ENCODE data around the gene STMN3. TPM values are rescaled to one million over a fixed set of nuclear protein-coding genes. Genes with fewer than 3 reads are reported as not detected.
"Not testable (repeated sequence)": the region's sequence is repeated elsewhere in the genome, so short reads cannot be mapped to it uniquely, and the experiment has no call there.

Gene STMN3
- total RNA-seq, 1 experiment from 2014 or later, result 15.8 TPM

DNA sequence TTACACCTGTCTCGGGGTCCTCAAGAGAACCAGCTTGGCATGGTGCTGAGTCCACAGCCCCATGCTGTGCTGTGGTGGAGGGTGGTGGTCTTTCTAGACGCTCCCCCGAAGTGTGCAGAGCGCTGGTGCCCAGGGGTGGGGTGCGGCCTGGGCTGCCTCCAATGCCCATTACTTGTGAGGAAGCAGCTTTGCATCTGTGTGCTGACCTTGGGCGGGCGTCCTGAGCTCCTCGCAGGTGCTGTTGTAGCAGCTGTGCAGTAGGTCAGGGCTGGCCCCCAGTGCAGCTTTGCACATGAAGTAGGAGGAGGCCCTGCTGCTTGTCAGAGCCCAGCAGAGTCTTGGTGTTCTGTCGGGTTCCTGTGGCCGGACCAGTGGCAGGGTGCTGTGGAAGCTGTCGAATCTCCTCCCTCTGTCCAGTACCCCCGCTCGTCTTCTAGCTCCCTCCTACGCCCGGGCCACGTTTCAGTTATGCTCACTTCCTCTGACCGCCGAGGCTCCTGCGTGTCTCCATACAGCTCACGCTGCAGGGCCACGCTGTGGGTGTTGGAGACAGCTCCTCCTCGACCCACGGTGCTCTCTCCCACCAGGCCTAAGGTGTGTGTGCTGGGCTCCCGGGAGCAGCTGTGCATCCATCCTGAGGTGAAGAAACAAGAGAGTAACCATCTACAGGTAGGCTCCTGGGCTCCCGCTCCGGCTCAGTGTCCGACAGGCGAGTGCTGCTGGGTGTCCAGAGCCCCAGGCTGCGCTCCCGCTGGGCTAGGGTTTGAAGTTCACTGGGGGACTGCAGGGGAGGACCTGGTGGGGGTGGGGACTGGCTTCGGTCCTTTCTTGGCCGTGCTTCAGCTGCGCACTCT is 9.0 kb upstream of the STMN3 start:
- Histone ChIP-seq H3F3A (ENCODE audit: low read length, unreplicated experiment) (no peaks in the 10 kb centered on the region), H3K4me2 (ENCODE audit: low read length) (no peak overlapping the region), H3K79me2 (ENCODE audit: low read length) (peaks cover 25% of the 10 kb centered on the region), H3K4me1 (ENCODE audit: insufficient read depth, low read length) (peaks cover 9% of the 10 kb centered on the region; the same call in 1 of the 2 replicates), H3K9me2 (replicated peaks; ENCODE audit: low read length) (no peaks in the 10 kb centered on the region), H3K9me3 (ENCODE audit: low read length) (no peaks in the 10 kb centered on the region), H3K36me3 (ENCODE audit: low read depth, low read length) (peaks cover 44% of the 10 kb centered on the region), H3K27ac (ENCODE audit: low read length) (no peak overlapping the region), H3K27me3 (ENCODE audit: low read length) (no peaks in the 10 kb centered on the region), H4K20me1 (ENCODE audit: low read length) (no peaks in the 10 kb centered on the region), H3K9ac (ENCODE audit: low read length) (no peak overlapping the region), H3K4me3 (ENCODE audit: low read length) (no peak overlapping the region), H2AFZ (ENCODE audit: low read length) (no peak overlapping the region)
- CTCF ChIA-PET, result no interaction called here
- intact Hi-C loops (cut with micrococcal nuclease), result no loop called here
- POLR2A ChIA-PET (ENCODE audit: unreplicated experiment), result no interaction called here
- TF ChIP-seq EZH2phosphoT487 (IDR thresholded peaks at IDR 0.05; ENCODE audit: borderline replicate concordance, low read length), result no peak
- TF ChIP-seq, protein P1, sequence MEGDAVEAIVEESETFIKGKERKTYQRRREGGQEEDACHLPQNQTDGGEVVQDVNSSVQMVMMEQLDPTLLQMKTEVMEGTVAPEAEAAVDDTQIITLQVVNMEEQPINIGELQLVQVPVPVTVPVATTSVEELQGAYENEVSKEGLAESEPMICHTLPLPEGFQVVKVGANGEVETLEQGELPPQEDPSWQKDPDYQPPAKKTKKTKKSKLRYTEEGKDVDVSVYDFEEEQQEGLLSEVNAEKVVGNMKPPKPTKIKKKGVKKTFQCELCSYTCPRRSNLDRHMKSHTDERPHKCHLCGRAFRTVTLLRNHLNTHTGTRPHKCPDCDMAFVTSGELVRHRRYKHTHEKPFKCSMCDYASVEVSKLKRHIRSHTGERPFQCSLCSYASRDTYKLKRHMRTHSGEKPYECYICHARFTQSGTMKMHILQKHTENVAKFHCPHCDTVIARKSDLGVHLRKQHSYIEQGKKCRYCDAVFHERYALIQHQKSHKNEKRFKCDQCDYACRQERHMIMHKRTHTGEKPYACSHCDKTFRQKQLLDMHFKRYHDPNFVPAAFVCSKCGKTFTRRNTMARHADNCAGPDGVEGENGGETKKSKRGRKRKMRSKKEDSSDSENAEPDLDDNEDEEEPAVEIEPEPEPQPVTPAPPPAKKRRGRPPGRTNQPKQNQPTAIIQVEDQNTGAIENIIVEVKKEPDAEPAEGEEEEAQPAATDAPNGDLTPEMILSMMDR (conservative IDR thresholded peaks at IDR 0.05; ENCODE audit: low read depth, low read length), result no peak
- TF ChIP-seq EZH2 (IDR thresholded peaks at IDR 0.05; ENCODE audit: low read length, unreplicated experiment), result no peak
- DNase-seq, result no peak
- ATAC-seq, result no peak
- no TSS peak for BruUV-seq (replicated peaks)

DNA sequence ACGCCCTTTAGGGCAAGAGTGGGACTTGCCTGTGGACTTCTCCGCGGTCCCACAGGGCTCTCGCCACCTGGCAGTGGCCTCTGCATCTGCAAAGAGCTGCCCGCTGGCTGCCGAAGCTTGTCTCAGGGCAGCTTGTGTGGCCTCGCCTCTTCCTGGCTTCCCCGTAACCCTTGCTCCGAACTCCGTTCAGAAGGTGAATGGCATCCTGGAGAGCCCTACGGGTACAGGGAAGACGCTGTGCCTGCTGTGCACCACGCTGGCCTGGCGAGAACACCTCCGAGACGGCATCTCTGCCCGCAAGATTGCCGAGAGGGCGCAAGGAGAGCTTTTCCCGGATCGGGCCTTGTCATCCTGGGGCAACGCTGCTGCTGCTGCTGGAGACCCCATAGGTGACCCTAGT is 7.9 kb upstream of the STMN3 start:
- Histone ChIP-seq H3K27me3 (ENCODE audit: low read length) (no peaks in the 10 kb centered on the region), H3K36me3 (ENCODE audit: low read depth, low read length) (peaks cover 38% of the 10 kb centered on the region), H4K20me1 (ENCODE audit: low read length) (no peaks in the 10 kb centered on the region), H3K9me2 (replicated peaks; ENCODE audit: low read length) (no peaks in the 10 kb centered on the region), H3K4me2 (ENCODE audit: low read length) (no peak overlapping the region), H3K4me3 (ENCODE audit: low read length) (no peak overlapping the region), H2AFZ (ENCODE audit: low read length) (no peak overlapping the region), H3K79me2 (ENCODE audit: low read length) (peaks cover 25% of the 10 kb centered on the region), H3K4me1 (ENCODE audit: insufficient read depth, low read length) (peaks cover 9% of the 10 kb centered on the region; the same call in 1 of the 2 replicates), H3K9ac (ENCODE audit: low read length) (no peak overlapping the region), H3K9me3 (ENCODE audit: low read length) (no peaks in the 10 kb centered on the region), H3K27ac (ENCODE audit: low read length) (no peak overlapping the region), H3F3A (ENCODE audit: low read length, unreplicated experiment) (no peaks in the 10 kb centered on the region)
- POLR2A ChIA-PET (ENCODE audit: unreplicated experiment), result no interaction called here
- DNase-seq, result no peak
- intact Hi-C loops (cut with micrococcal nuclease), result no loop called here
- BruUV-seq (replicated peaks), result no TSS peak
- ATAC-seq, result no peak
- CTCF ChIA-PET, result no interaction called here
- TF ChIP-seq, protein P1 (conservative IDR thresholded peaks at IDR 0.05; ENCODE audit: low read depth, low read length), result no peak
- TF ChIP-seq EZH2 (IDR thresholded peaks at IDR 0.05; ENCODE audit: low read length, unreplicated experiment) (no peak), EZH2phosphoT487 (IDR thresholded peaks at IDR 0.05; ENCODE audit: borderline replicate concordance, low read length) (no peak)

DNA sequence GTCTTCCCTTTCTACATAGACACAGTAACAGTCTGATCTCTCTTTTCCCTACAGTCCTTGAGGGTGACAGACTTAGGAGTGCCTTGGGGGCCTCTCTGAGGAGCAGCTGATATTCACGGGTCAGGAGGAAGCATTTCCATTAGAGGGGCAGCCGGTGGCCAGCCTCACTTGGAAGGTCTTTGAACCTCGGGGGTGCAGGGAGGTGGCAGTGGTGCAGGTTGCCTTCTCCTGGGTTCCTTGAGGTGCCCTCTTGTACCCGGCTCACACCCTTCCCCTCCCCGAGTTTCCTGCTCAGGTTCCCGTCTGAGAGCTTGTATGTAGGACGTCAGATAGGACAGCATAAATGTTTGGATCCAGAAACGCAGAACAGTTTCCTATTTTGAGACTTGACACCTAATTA is 7.4 kb upstream of the STMN3 start:
- peaks cover 9% of the 10 kb centered on the region; the same call in 1 of the 2 replicates for H3K4me1 ChIP-seq (ENCODE audit: insufficient read depth, low read length)
- no TSS peak for BruUV-seq (replicated peaks)
- no peak for ATAC-seq
- H3K9ac ChIP-seq (ENCODE audit: low read length), result no peak overlapping the region
- ChIA-PET POLR2A (ENCODE audit: unreplicated experiment) (no interaction called here), CTCF (no interaction called here)
- H3K4me2 ChIP-seq (ENCODE audit: low read length), result no peak overlapping the region
- DNase-seq, result no peak
- H4K20me1 ChIP-seq (ENCODE audit: low read length), result no peaks in the 10 kb centered on the region
- H3K4me3 ChIP-seq (ENCODE audit: low read length), result no peak overlapping the region
- H3K9me2 ChIP-seq (replicated peaks; ENCODE audit: low read length), result no peaks in the 10 kb centered on the region
- no peak overlapping the region for H3K27ac ChIP-seq (ENCODE audit: low read length)
- H3K79me2 ChIP-seq (ENCODE audit: low read length), result peaks cover 25% of the 10 kb centered on the region
- TF ChIP-seq EZH2 (IDR thresholded peaks at IDR 0.05; ENCODE audit: low read length, unreplicated experiment) (no peak), EZH2phosphoT487 (IDR thresholded peaks at IDR 0.05; ENCODE audit: borderline replicate concordance, low read length) (no peak)
- TF ChIP-seq, protein P1 (conservative IDR thresholded peaks at IDR 0.05; ENCODE audit: low read depth, low read length), result no peak
- intact Hi-C loops (cut with micrococcal nuclease), result no loop called here
- no peaks in the 10 kb centered on the region for H3F3A ChIP-seq (ENCODE audit: low read length, unreplicated experiment)
- peaks cover 35% of the 10 kb centered on the region; the same call in 1 of the 2 replicates for H3K36me3 ChIP-seq (ENCODE audit: low read depth, low read length)
- H2AFZ ChIP-seq (ENCODE audit: low read length), result no peak overlapping the region
- no peaks in the 10 kb centered on the region for H3K27me3 ChIP-seq (ENCODE audit: low read length)
- H3K9me3 ChIP-seq (ENCODE audit: low read length), result no peaks in the 10 kb centered on the region

DNA sequence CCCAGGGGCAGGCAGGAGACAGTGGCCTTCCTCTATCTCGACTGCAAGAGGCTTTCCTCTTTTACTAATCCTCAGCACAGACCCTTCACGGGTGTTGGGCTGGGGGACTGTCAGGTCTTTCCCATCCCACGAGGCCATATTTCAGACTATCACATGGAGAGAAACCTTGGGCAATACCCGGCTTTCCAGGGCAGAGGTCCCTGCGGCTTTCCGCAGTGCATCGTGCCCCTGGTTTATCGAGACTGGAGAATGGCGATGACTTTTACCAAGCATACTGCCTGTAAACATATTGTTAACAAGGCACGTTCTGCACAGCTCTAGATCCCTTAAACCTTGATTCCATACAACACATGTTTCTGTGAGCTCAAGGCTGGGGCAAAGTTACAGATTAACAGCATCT is 7.0 kb upstream of the STMN3 start:
- CTCF ChIA-PET; H3K9me2 ChIP-seq (replicated peaks; ENCODE audit: low read length); H3K27me3 ChIP-seq (ENCODE audit: low read length); H3K9me3 ChIP-seq (ENCODE audit: low read length); intact Hi-C loops (cut with micrococcal nuclease); POLR2A ChIA-PET (ENCODE audit: unreplicated experiment); BruUV-seq (replicated peaks); H3K4me2 ChIP-seq (ENCODE audit: low read length); H3K27ac ChIP-seq (ENCODE audit: low read length); ATAC-seq; H3K4me1 ChIP-seq (ENCODE audit: insufficient read depth, low read length); DNase-seq; H2AFZ ChIP-seq (ENCODE audit: low read length); H3K9ac ChIP-seq (ENCODE audit: low read length); H3F3A ChIP-seq (ENCODE audit: low read length, unreplicated experiment); H4K20me1 ChIP-seq (ENCODE audit: low read length); H3K4me3 ChIP-seq (ENCODE audit: low read length): not testable (repeated sequence)
- H3K79me2 ChIP-seq (ENCODE audit: low read length), result peaks cover 25% of the 10 kb centered on the region
- peaks cover 32% of the 10 kb centered on the region; the same call in 1 of the 2 replicates for H3K36me3 ChIP-seq (ENCODE audit: low read depth, low read length)

All from PC-3 (cell line).